Activated gamma-delta T cell treated with Interleukin-2 at 50 U/mL for 16 hours (primary cell): ENCODE measurements around the gene TXLNG.
A peak's percentile ranks its signal among the peaks of the same experiment; 100 is the strongest.

Source experiments
- DNase-seq: peaks from one replicate; pipeline ENCODE4 v3.0.0-alpha.2; 2020

TXLNG gene

GRCh38 chrX:16874458-16875095, 88.3 kb downstream of the TXLNG start:
- DNase-seq, result no peak

DNA sequence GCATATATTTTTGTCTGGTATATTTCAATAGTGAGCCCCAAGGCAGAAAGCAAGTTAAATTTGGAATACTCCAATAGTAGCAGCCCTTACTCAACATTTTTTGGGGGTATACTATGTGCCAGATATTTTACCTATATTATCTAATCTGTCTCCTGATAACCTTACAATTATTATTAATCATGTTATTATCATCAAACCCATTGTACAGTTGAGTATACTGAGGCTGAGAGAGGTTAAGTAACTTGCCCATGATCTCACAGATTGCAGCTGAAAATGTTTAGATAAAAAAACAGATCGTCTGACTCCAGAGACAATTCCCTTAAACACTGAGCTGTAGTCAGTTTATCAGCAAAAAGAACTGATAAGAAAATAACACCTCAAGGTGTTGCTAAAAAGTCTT, 90.4 kb downstream of the TXLNG start:
- no peak for DNase-seq

DNA sequence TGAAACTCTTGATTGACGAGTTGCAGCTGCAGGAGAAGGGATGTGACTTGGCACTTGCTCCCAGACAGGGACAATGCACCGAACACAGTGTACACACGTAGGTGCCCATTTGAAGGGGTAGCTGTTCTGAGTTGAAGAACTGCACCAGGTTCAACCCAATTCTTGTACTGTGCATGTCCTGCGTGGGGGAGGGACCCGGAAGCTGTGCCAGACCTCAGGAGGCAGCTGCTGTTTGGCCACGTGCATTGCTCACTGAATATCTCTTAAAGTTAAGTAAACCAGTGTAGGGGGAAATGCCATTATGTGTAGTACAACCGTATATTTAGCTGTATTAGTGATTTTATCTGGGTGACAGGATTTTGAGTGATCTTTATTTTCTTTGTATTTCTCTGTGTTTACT, 95.9 kb downstream of the TXLNG start:
- no peak for DNase-seq

- DNase-seq, result peak; percentile 65
Observed at GRCh38 chrX:16882702-16883486, 96.6 kb downstream of the TXLNG start.

GRCh38 chrX:16883487-16883804, 97.2 kb downstream of the TXLNG start:
- DNase-seq, result no peak

DNA sequence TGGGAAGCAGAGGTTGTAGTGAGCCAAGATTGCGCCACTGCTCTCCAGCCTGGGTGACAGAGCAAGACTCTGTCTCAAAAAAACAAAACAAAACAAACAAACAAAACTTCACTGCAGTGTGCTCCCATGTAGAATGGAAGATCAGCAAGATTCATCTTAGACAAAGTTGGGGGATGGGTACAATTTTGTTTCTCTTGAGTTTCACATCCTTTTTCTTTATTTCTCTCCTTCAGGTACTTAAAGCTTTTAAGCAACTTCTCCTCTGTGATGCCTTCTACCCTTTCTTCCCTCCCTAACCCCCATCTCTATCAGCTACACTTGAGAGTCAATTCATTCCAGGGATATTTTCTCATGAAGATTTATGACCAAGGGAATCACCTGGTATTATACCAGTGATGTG, 99.4 kb downstream of the TXLNG start:
- DNase-seq, result no peak

GRCh38 chrX:16892504-16893362, 106.5 kb downstream of the TXLNG start:
- peak; percentile 49 for DNase-seq
